Body of pancreas (tissue), 4 donors: ENCODE measurements around the gene FAM228A.
"Not testable (repeated sequence)": the region's sequence is repeated elsewhere in the genome, so short reads cannot be mapped to it uniquely, and the experiment has no call there.

ENCODE experiments used
- POLR2A ChIP-seq, 3 donors: fragments of 450-650 bp; IDR thresholded peaks; one replicate each; pipeline ENCODE4 v1.6.1; 2016; ENCODE audit warnings: antibody characterized with exemption in 3 of 3, mild to moderate bottlenecking in 2 of 3
- TF ChIP-seq, protein P1 (sequence below), 7 experiments: fragments of 450-650 bp in 4 of 7; fragments of 200-600 bp in 3 of 7; sonication (generic) in 3 of 7; IDR thresholded peaks; one replicate each; pipeline ENCODE4 v1.5.1; 2016 to 2019; ENCODE audit warnings: antibody characterized with exemption in 7 of 7

DNA sequence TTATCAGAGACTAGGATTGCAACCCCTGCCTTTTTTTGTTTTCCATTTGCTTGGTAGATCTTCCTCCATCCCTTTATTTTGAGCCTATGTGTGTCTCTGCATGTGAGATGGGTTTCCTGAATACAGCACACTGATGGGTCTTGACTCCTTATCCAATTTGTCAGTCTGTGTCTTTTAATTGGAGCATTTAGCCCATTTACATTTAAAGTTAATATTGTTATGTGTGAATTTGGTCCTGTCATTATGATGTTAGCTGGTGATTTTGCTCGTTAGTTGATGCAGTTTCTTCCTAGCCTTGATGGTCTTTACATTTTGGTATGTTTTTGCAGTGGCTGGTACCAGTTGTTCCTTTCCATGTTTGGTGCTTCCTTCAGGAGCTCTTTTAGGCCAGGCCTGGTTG, 22.4 kb downstream of the FAM228A start:
- TF ChIP-seq, protein P1, sequence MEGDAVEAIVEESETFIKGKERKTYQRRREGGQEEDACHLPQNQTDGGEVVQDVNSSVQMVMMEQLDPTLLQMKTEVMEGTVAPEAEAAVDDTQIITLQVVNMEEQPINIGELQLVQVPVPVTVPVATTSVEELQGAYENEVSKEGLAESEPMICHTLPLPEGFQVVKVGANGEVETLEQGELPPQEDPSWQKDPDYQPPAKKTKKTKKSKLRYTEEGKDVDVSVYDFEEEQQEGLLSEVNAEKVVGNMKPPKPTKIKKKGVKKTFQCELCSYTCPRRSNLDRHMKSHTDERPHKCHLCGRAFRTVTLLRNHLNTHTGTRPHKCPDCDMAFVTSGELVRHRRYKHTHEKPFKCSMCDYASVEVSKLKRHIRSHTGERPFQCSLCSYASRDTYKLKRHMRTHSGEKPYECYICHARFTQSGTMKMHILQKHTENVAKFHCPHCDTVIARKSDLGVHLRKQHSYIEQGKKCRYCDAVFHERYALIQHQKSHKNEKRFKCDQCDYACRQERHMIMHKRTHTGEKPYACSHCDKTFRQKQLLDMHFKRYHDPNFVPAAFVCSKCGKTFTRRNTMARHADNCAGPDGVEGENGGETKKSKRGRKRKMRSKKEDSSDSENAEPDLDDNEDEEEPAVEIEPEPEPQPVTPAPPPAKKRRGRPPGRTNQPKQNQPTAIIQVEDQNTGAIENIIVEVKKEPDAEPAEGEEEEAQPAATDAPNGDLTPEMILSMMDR (IDR thresholded peaks at IDR 0.05), result not testable (repeated sequence)
- TF ChIP-seq POLR2A (IDR thresholded peaks at IDR 0.05), result not testable (repeated sequence)
